ENCODE results near the gene SPPL3. TPM values are rescaled to one million over a fixed set of nuclear protein-coding genes. Genes with fewer than 3 reads are reported as not detected.

SPPL3 gene
- total and polyA plus RNA-seq, 2 experiments from 2014 or later, result 10.9 to 27.8 TPM

- Histone ChIP-seq H2AFZ (no peak overlapping the region), H3K79me2 (replicated peaks; ENCODE audit: insufficient read depth) (peaks cover 52% of the 10 kb centered on the region), H3K4me3 (no peak overlapping the region), H3K27ac (ENCODE audit: low read depth) (peak overlapping the region; percentile 21; the same call in 1 of the 2 replicates), H3K4me2 (no peak overlapping the region), H3F3A (replicated peaks; ENCODE audit: low read depth) (no peaks in the 10 kb centered on the region), H3K9me2 (ENCODE audit: insufficient read depth) (no peaks in the 10 kb centered on the region), H3K36me3 (ENCODE audit: insufficient read depth) (no peaks in the 10 kb centered on the region), H3K27me3 (ENCODE audit: insufficient read depth) (no peaks in the 10 kb centered on the region), H4K20me1 (replicated peaks; ENCODE audit: insufficient read depth) (peaks cover 5% of the 10 kb centered on the region; the same call in 1 of the 2 replicates), H3K4me1 (ENCODE audit: insufficient read depth) (no peaks in the 10 kb centered on the region)
- no peak overlapping the region for H3K4me3 Mint-ChIP-seq
- TF ChIP-seq ZNF114 (CRISPR knock-in tag; IDR thresholded peaks at IDR 0.05) (no peak), ETS1 (IDR thresholded peaks at IDR 0.05) (no peak), ZNF331 (CRISPR knock-in tag; IDR thresholded peaks at IDR 0.05; ENCODE audit: low read depth) (no peak), POLR2AphosphoS5 (IDR thresholded peaks at IDR 0.05; ENCODE audit: low read depth) (no peak), ZNF462 (CRISPR knock-in tag; IDR thresholded peaks at IDR 0.05) (no peak), CREB1 (CRISPR knock-in tag; IDR thresholded peaks at IDR 0.05; ENCODE audit: low read depth) (no peak), JUNB (IDR thresholded peaks at IDR 0.05; ENCODE audit: unreplicated experiment) (no peak), NANOG (IDR thresholded peaks at IDR 0.05; ENCODE audit: borderline replicate concordance) (no peak), EZH2 (IDR thresholded peaks at IDR 0.05; ENCODE audit: low read depth, unreplicated experiment) (no peak), EZH2phosphoT487 (IDR thresholded peaks at IDR 0.05; ENCODE audit: unreplicated experiment) (no peak), STAT1 (IDR thresholded peaks at IDR 0.05; ENCODE audit: unreplicated experiment) (no peak)
- no peaks in the 10 kb centered on the region for H3K27me3 Mint-ChIP-seq (ENCODE audit: insufficient read depth, low read depth, poor library complexity)
- no peaks in the 10 kb centered on the region for H3K36me3 Mint-ChIP-seq (ENCODE audit: low read depth)
- H3K27ac Mint-ChIP-seq, result peak overlapping the region; percentile 68
- DNase-seq (ENCODE audit: low spot score) (no peak), ATAC-seq (no peak)
- no peaks in the 10 kb centered on the region for H3K9me3 Mint-ChIP-seq
- H3K4me1 Mint-ChIP-seq, result peaks cover 9% of the 10 kb centered on the region
Observed at GRCh38 chr12:120849765-120850164, 54.4 kb downstream of the SPPL3 start.

All from GM23338 (cell line).